HFF-Myc (cell line): ENCODE data around the gene GALNT5.

Experiments used
- DNase-seq: peaks from one replicate; pipeline ENCODE4 v3.0.0-alpha.2; 2011; ENCODE audit warnings: low read depth; ENCODE audit errors: extremely low read depth
- H3K4me3 ChIP-seq: replicated peaks from 2 replicates; pipeline ENCODE4 v1.5.1; 2011; ENCODE audit warnings: low read depth, mild to moderate bottlenecking, control low read depth, low read length
- TF ChIP-seq, protein P1 (sequence below): IDR thresholded peaks from 2 replicates; pipeline ENCODE4 v1.5.1; 2012; ENCODE audit warnings: mild to moderate bottlenecking, low read depth, low read length, control low read depth; ENCODE audit errors: missing control alignments

The GALNT5 gene

DNA sequence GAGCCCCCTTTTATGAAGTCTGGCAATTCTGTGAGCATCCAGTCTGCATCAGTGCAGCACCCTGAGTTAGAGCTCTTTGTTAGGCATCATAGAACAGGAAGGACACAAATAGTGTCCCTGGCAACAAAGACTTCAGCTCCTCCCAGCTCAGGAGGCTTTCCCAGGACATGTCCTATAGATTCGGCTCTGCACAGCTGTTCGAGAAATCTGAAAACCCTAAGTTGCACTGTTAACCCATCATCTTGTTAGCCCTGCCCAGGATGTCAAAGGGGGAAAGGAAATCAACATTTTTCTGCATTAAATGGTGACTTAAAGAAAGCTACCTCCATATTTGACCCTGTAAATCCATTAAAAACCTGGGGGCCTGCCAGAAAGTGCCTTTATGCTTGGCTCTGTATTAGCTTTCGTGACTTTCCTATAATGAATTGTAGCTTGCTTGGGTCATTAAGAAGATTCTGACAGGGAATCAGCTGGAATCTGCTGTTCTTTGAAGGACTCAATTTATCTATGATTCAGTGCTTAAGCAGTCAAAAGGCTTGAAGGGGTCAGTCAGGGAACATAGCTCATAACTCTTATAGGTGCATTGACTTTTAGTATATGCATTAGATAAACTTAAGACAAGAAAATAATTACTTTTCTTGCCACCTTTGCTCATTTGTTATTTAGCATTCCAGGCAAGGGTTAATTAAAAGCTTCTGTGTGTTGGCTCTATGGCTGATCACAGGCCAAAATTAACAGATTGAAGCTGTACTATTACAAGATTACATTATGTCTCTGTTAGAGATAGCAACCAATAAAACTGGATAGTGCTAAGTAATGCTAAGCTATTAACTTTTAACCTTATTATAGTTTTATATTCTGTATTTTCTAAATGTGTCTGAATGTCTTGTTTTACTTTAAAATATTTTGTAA lies 47.6 kb downstream of the GALNT5 start:
- TF ChIP-seq, protein P1, sequence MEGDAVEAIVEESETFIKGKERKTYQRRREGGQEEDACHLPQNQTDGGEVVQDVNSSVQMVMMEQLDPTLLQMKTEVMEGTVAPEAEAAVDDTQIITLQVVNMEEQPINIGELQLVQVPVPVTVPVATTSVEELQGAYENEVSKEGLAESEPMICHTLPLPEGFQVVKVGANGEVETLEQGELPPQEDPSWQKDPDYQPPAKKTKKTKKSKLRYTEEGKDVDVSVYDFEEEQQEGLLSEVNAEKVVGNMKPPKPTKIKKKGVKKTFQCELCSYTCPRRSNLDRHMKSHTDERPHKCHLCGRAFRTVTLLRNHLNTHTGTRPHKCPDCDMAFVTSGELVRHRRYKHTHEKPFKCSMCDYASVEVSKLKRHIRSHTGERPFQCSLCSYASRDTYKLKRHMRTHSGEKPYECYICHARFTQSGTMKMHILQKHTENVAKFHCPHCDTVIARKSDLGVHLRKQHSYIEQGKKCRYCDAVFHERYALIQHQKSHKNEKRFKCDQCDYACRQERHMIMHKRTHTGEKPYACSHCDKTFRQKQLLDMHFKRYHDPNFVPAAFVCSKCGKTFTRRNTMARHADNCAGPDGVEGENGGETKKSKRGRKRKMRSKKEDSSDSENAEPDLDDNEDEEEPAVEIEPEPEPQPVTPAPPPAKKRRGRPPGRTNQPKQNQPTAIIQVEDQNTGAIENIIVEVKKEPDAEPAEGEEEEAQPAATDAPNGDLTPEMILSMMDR: no peak
- peak; percentile 66 for DNase-seq

DNA sequence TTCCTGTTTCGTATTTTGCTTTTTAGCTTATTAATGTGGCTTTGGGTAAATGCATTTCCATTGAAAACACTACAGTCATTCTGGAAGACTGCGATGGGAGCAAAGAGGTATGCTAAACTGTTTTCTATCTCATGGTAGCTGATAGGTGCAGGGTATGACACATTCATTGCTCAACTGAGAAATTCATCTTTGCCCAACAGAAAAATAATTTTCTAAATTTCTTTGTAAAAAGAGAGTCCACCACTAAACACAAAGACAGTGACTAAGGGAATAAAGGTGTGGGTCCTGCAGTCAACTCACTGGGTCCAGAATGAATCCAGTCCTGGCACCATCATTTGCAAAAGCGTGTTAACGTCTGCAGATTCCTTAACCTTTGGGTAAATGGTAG lies 48.2 kb downstream of the GALNT5 start:
- TF ChIP-seq, protein P1: no peak
- no peak for DNase-seq
- H3K4me3 ChIP-seq: no peak overlapping the region

More for the DNA sequence above, 47.6 kb downstream of the GALNT5 start:
- no peak overlapping the region for H3K4me3 ChIP-seq

DNA sequence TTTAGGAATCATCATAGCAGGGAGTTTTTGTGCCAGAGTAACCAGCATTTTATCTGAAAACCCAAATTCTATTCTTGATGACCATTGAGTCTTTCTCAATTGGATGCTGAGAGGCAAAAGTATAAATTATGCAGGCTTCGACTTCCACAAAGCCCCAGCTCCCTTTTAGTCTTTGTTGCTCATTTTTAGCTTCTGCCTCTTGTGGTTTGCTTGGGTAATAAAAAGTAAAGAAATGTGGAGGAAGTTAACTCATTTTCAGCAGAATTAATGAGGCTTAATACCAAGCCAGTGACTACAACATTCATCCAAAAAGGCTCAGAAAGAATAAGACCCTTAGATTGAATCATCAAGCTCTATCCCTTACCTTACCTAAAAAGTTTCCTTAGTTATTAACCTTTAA lies 49.5 kb downstream of the GALNT5 start:
- TF ChIP-seq, protein P1: no peak

DNA sequence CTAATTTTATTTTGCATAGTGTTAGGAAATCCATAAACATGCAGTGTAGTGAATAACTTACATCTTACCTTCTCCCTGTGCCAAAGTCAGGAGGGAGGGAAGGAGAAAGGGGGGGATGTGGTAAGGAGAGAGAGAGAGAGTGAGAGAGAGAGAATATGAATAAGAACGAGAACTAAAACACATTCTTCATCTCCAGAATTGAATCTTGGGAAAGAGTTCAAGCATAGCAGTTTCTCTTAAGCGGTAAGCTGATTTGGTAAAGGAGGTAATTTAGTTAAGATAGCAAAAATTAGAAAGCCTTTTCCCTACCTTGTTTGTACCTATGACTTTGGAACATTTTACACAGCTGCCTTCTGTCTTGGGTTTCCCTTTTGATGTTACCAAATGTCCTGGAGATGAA lies 52.4 kb downstream of the GALNT5 start:
- TF ChIP-seq, protein P1: no peak
- DNase-seq: no peak
- no peak overlapping the region for H3K4me3 ChIP-seq

More for the DNA sequence above, 49.5 kb downstream of the GALNT5 start:
- no peak overlapping the region for H3K4me3 ChIP-seq
- DNase-seq: no peak

DNA sequence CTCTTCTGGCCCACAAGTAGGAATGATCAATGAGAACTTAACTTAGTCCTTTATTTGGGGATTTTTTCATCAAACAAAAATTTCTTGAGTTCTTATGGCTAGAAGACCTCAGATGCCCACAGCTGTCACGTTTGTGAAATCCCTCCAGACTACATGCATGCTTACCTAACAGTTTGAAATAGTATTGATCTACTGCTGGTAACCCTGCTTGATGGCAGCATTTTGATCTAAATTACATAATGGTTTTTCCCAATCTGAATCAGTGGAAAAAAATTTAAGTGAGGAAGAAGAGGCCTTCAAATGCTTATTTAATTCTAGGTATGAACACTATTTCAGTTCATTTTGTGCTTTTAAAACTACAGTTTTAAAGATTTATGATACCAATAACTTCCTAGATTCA lies 54.2 kb downstream of the GALNT5 start:
- H3K4me3 ChIP-seq: no peak overlapping the region
- DNase-seq: no peak
- TF ChIP-seq, protein P1: no peak

DNA sequence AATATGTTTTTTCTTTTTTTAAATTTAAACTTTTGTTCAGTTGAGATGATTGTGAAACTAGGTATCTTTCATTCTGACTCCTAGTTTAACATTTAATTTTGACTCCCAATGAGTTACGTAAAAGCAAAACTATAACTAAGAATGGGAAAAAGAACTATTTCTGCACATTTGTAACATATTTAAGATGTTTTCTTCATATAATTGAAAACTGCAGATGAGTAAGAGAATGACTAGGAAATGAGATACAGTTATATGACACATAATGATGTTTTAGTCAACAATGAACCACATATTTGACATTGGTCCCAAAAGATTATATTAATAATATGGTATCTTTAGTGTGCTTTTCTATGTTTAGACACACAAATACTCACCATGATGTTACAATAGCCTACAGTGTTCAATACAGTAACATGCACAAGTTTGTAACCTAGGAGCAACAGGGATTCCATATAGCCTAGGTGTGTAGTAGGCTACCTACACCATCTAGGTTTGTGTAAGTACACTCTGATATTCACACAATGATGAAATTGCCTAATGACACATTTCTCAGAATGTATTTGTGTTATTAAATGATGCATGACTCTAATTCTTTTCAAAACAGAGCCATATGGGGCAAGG lies 55.5 kb downstream of the GALNT5 start:
- no peak for DNase-seq

More for the DNA sequence above, 55.5 kb downstream of the GALNT5 start:
- TF ChIP-seq, protein P1: no peak
- no peak overlapping the region for H3K4me3 ChIP-seq
